Colonic mucosa (tissue), 4 donors: ENCODE measurements around the gene KRTAP4-1. TPM values are rescaled to one million over a fixed set of nuclear protein-coding genes. Genes with fewer than 3 reads are reported as not detected.
"Not testable (repeated sequence)": the region's sequence is repeated elsewhere in the genome, so short reads cannot be mapped to it uniquely, and the experiment has no call there.

Experiments
- DNase-seq: peaks from one replicate; pipeline ENCODE4 v3.0.0-alpha.2; 2020
- H3K27ac ChIP-seq: fragments of 200-600 bp; one replicate; pipeline ENCODE4 v1.8.0; 2021
- H3K27me3 ChIP-seq: fragments of 200-600 bp; one replicate; pipeline ENCODE4 v1.8.0; 2021
- H3K36me3 ChIP-seq: fragments of 200-600 bp; one replicate; pipeline ENCODE4 v1.8.0; 2021
- H3K4me1 ChIP-seq: fragments of 200-600 bp; one replicate; pipeline ENCODE4 v1.8.0; 2021; ENCODE audit warnings: mild to moderate bottlenecking
- H3K4me3 ChIP-seq: fragments of 200-600 bp; one replicate; pipeline ENCODE4 v1.8.0; 2021
- H3K9ac ChIP-seq, 2 donors: one replicate each; pipeline ENCODE4 v1.7.0; 2013; ENCODE audit warnings: control low read depth in 2 of 2, low read depth in 2 of 2, low read length in 2 of 2
- H3K9me3 ChIP-seq: fragments of 200-600 bp; one replicate; pipeline ENCODE4 v1.8.0; 2021
- CTCF ChIP-seq: fragments of 200-600 bp; IDR thresholded peaks from one replicate; pipeline ENCODE4 v1.8.0; 2022; ENCODE audit warnings: antibody characterized with exemption, mild to moderate bottlenecking
- intact Hi-C: fragments of 100-400 bp; cut with DNase I; formaldehyde crosslinking; loops from one replicate; pipeline ENCODE4 v1.14.1; 2022
- total RNA-seq, 2 donors: library from RNA; stranded (reverse); fragmentation: NEBNext Ultra II Directional in 1 of 2; extraction: Animal tissue kit (Norgen Biotek cat#: 25700) in 1 of 2; gene quantifications; one replicate each; pipeline ENCODE4 v1.2.1, GENCODE V29; 2021
- donor health status: healthy.
- donor health status: DM: no; HTN: no; CAD: no.
- donor health status: DM: no; HTN: no; CAD: no.

The KRTAP4-1 gene
- total RNA-seq, 2 donors from 2014 or later, result 0.53 TPM; not detected in 1

- no peak for DNase-seq
Observed at GRCh38 chr17:41196068-41196467, 11.4 kb upstream of the KRTAP4-1 start.

GRCh38 chr17:41190328-41190727 lies 5.6 kb upstream of the KRTAP4-1 start:
- Histone ChIP-seq H3K36me3 (no peaks in the 10 kb centered on the region), H3K27ac (no peak overlapping the region), H3K4me3 (no peak overlapping the region), H3K9me3 (no peaks in the 10 kb centered on the region), H3K27me3 (no peaks in the 10 kb centered on the region), H3K4me1 (no peaks in the 10 kb centered on the region), H3K9ac (no peak overlapping the region)
- intact Hi-C loops, result no loop called here
- DNase-seq, result no peak
- TF ChIP-seq CTCF, result no peak

More at GRCh38 chr17:41196068-41196467, 11.4 kb upstream of the KRTAP4-1 start:
- Histone ChIP-seq H3K27me3 (no peaks in the 10 kb centered on the region), H3K9me3 (no peaks in the 10 kb centered on the region), H3K9ac (no peak overlapping the region), H3K27ac (no peak overlapping the region), H3K36me3 (no peaks in the 10 kb centered on the region), H3K4me3 (no peak overlapping the region), H3K4me1 (no peaks in the 10 kb centered on the region)
- TF ChIP-seq CTCF, result no peak
- intact Hi-C loops, result no loop called here

GRCh38 chr17:41189837-41190318 lies 5.2 kb upstream of the KRTAP4-1 start, which contains the start of gene KRTAP9-1:
Gene KRTAP9-1, plus strand, starts transcription at chr17:41189887. Its CDS starts 0 bp downstream, at chr17:41189887.
- not testable (repeated sequence) for H3K27me3 ChIP-seq

GRCh38 chr17:41186872-41187271 lies 2.2 kb upstream of the KRTAP4-1 start:
- no peaks in the 10 kb centered on the region for H3K36me3 ChIP-seq
- intact Hi-C loops, result no loop called here
- TF ChIP-seq CTCF, result no peak
- H3K9me3 ChIP-seq, result no peaks in the 10 kb centered on the region
- no peak overlapping the region for H3K9ac ChIP-seq
- no peak for DNase-seq
- H3K4me3 ChIP-seq, result no peak overlapping the region
- H3K27ac ChIP-seq, result no peak overlapping the region
- H3K27me3 ChIP-seq, result no peaks in the 10 kb centered on the region
- no peaks in the 10 kb centered on the region for H3K4me1 ChIP-seq

More at GRCh38 chr17:41189837-41190318, 5.2 kb upstream of the KRTAP4-1 start, which contains the start of gene KRTAP9-1:
- H3K4me1 ChIP-seq, H3K27ac ChIP-seq, H3K9ac ChIP-seq, H3K4me3 ChIP-seq, H3K36me3 ChIP-seq, H3K9me3 ChIP-seq, DNase-seq, intact Hi-C loops: not testable (repeated sequence)

- no peak for TF ChIP-seq CTCF
- no peaks in the 10 kb centered on the region for H3K27me3 ChIP-seq
- no peaks in the 10 kb centered on the region for H3K36me3 ChIP-seq
- no peak overlapping the region for H3K27ac ChIP-seq
- intact Hi-C loops, result no loop called here
- H3K4me1 ChIP-seq, result no peaks in the 10 kb centered on the region
- H3K9ac ChIP-seq, result no peak overlapping the region
- no peak for DNase-seq
- H3K4me3 ChIP-seq, result no peak overlapping the region
- H3K9me3 ChIP-seq, result no peaks in the 10 kb centered on the region
Observed at GRCh38 chr17:41185001-41185400, 290 bp upstream of the KRTAP4-1 start.

GRCh38 chr17:41178843-41179616 lies 5.7 kb downstream of the KRTAP4-1 start:
- no peaks in the 10 kb centered on the region for H3K27me3 ChIP-seq
- no peak for DNase-seq
- no peaks in the 10 kb centered on the region for H3K9me3 ChIP-seq
- H3K27ac ChIP-seq, result no peak overlapping the region
- intact Hi-C loops, result no loop called here
- TF ChIP-seq CTCF, result no peak
- no peaks in the 10 kb centered on the region for H3K36me3 ChIP-seq
- no peaks in the 10 kb centered on the region for H3K4me1 ChIP-seq
- no peak overlapping the region for H3K4me3 ChIP-seq
- H3K9ac ChIP-seq, result no peak overlapping the region
